ENCODE results near the gene PODN.

DNA sequence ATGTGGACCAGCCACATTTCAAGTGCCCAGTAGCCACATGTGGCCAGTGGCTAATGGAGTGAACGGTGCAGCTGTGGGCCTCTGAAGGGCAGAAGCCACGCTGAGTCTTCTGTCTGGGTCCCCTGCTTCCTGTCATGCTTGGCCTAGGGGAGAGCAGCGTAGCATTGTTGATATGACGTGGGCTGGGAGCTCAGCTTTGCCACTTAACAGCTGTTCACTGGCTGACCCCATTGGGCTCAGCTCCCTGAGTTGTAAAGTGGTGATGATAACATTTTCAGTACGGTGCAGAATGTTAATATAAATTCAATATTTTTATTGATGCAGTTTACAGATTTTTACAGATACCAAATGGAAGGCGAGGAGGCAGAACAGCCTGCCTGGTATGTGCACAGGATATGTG lies 4.5 kb downstream of the PODN start:
- TF ChIP-seq EP300 (IDR thresholded peaks at IDR 0.05): no peak
- no peak for TF ChIP-seq CTCF (IDR thresholded peaks at IDR 0.05)

All from stomach (tissue), 4 donors.